COR-L47 (cell line): Measurements from ENCODE around the gene PSMD14.

ENCODE experiments used
- DNase-seq: peaks from one replicate; lab custom pipeline; 2025; lab: John Stamatoyannopoulos, UW

Gene PSMD14

DNA sequence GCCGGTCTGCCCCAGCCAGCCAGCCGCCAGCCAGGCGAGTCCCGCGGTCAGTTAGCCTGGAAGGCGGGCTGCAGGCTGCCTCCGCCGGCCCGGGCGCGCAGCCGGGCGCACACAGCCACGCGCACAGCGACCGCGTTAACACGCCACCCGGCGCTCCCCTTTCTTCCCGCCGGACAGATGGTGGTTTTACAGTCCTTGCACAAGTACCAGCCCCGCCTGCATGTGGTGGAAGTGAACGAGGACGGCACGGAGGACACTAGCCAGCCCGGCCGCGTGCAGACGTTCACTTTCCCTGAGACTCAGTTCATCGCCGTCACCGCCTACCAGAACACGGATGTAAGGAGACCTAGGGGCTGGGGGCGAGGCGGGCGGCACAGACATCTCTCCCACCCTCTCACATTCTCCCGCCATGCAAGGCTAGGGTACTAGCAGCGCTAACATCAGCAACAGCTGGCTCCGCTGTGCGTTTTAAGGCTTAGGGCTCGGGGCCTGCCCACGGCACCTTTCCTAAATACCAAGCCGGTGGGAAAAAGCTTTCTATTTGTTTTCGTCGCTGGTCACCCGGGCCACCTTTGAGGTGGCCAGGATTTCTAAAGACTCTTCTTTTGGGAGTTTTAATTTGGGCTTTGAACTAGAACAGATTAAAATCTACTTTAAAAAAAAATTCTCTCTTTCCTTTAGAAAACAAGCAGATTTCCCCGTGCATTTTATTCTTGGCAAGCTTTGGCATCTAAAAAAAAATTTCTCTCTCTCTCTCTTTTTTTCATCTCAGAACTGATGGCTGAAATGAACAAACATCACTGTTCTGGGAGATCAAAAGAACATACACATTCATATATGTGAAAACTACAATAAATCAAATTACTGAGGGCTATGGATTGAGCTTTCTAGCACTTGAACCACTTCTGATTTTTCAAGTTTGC, 110.8 kb downstream of the PSMD14 start:
- DNase-seq: no peak

- DNase-seq: no peak
Observed at GRCh38 chr2:161419638-161420190, 111.5 kb downstream of the PSMD14 start.

- DNase-seq: no peak
Observed at GRCh38 chr2:161420406-161421074, 112.3 kb downstream of the PSMD14 start.

DNA sequence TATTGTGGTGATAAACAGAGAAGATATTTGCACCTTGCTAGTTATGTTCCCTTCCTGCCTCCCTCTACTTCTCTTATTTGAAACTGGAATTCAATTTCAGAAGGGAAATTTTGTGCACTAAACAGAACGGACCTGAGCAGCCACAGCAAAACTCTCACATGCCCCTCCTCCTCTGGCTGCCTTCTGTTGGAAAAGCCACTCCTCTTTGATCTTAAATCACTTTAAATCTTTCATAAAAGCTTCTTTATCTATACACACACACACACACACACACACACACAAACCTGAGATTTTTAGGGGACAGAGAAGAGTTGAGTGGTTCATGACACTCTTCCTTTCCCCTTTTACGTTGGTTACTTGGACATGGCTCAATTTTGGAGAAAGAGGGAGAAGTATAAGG, 113.5 kb downstream of the PSMD14 start:
- DNase-seq: no peak

DNA sequence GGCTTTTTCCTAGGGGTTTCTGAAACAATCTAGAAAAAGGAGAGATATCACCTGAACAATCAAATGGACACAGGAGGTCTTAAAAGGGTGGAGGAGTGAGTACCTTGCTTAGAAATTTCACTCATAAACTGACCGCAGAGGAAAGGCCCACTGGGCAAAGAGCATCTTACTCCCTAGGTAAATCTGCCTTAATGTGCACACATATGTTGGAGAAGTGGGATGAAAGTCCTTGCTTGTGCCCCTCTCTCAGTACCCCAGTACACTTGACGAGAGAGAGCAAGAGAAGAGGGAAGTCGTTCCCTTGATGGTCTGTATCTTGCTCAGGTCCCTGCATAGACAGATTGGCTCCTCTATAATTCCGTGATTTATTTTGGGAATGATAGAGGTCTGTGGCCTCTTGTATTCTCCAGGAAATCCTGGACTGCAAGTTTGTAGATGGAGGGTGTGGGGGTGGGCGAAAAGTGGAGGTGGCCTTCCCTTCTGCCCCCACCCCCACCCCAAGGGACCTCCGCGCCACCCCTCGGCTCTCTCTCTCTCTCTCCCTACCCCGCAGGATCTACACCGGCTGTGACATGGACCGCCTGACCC, 114.7 kb downstream of the PSMD14 start:
- no peak for DNase-seq

DNA sequence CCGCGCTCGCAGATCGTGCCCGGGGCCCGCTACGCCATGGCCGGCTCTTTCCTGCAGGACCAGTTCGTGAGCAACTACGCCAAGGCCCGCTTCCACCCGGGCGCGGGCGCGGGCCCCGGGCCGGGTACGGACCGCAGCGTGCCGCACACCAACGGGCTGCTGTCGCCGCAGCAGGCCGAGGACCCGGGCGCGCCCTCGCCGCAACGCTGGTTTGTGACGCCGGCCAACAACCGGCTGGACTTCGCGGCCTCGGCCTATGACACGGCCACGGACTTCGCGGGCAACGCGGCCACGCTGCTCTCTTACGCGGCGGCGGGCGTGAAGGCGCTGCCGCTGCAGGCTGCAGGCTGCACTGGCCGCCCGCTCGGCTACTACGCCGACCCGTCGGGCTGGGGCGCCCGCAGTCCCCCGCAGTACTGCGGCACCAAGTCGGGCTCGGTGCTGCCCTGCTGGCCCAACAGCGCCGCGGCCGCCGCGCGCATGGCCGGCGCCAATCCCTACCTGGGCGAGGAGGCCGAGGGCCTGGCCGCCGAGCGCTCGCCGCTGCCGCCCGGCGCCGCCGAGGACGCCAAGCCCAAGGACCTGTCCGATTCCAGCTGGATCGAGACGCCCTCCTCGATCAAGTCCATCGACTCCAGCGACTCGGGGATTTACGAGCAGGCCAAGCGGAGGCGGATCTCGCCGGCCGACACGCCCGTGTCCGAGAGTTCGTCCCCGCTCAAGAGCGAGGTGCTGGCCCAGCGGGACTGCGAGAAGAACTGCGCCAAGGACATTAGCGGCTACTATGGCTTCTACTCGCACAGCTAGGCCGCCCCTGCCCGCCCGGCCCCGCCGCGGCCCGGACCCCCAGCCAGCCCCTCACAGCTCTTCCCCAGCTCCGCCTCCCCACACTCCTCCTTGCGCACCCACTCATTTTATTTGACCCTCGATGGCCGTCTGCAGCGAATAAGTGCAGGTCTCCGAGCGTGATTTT, 115.5 kb downstream of the PSMD14 start:
- no peak for DNase-seq

DNA sequence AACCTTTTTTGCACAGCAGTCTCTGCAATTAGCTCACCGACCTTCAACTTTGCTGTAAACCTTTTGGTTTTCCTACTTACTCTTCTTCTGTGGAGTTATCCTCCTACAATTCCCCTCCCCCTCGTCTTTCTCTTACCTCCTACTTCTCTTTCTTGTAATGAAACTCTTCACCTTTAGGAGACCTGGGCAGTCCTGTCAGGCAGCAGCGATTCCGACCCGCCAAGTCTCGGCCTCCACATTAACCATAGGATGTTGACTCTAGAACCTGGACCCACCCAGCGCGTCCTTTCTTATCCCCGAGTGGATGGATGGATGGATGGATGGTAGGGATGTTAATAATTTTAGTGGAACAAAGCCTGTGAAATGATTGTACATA, 116.2 kb downstream of the PSMD14 start:
- no peak for DNase-seq

DNA sequence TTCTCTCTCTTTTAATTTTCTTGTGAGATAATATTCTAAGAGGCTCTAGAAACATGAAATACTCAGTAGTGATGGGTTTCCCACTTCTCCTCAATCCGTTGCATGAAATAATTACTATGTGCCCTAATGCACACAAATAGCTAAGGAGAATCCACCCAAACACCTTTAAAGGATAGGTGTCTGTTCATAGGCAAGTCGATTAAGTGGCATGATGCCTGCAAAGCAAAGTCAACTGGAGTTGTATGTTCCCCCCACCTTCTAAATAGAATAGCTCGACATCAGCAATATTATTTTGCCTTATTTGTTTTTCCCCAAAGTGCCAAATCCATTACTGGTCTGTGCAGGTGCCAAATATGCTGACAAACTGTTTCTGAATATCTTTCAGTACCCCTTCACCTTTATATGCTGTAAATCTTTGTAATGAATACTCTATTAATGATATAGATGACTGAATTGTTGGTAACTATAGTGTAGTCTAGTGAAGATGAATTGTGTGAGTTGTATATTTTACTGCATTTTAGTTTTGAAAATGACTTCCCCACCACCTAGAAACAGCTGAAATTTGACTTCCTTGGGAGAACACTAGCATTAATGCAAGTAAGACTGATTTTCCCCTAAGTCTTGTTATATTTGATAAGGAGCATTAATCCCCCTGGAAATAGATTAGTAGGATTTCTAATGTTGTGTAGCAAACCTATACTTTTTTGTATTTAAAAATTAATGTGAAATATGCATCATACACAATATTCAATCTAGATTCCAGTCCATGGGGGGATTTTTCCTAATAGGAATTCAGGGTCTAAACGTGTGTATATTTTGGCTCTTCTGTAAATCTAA, 116.9 kb downstream of the PSMD14 start:
- no peak for DNase-seq

GRCh38 chr2:161425728-161426454, 117.7 kb downstream of the PSMD14 start:
- no peak for DNase-seq

GRCh38 chr2:161426455-161426921, 118.3 kb downstream of the PSMD14 start:
- no peak for DNase-seq

DNA sequence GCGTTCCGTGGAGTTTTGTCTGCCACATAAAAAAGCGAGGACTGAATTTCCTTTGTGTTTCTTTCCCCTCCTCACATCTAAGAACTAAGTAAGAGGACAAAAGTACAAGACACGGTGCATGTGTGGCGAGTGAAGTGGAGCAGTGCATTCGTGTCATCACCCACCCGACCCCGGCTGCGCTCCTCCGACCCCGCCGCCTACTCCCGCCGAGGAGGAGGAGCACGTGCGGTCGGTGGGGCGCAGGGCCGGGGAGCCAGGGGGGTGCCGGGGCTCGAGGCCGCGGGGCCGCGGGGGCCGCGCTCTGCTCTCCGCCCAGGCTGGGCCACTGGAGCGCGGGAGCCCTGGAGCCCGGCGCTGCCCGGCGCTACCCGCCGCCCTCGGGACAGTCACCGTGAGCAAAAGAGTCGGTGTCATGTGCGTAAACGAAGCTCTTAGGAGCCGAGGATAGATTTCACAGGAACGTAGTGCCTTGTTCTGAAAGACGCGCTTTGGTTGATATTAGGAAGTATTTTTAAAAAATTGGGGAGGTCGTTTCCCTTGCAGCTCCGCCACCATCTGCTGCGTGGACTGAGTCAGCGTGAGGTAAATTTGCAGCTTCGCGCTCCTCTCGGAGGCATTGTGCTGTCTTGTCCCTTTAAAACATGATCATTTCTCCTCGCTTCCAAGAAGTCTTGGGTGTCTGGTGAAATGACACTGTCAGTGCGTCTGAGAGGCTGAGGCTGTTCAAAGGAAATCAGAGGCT, 118.9 kb downstream of the PSMD14 start:
- DNase-seq: no peak

GRCh38 chr2:161427664-161428587, 119.7 kb downstream of the PSMD14 start:
- DNase-seq: no peak

DNA sequence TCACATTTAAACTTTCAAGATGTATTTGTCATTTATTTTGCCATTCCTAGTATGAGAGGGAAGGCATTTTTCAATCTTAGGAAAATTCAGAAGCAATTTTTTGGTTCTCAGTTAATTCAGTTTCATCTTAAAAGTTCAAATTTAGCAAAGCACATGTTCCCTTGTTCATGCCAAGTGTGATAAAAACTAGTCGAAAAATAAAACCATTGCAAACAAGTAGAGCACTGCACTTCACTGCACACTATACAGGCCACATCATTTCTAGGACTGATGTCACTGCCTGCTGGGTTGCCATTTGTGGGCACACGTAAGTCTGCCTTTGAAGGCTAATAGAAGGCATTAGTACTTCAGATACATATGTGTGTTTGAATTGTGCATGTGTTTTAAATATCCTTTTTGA, 122.2 kb downstream of the PSMD14 start:
- DNase-seq: no peak

DNA sequence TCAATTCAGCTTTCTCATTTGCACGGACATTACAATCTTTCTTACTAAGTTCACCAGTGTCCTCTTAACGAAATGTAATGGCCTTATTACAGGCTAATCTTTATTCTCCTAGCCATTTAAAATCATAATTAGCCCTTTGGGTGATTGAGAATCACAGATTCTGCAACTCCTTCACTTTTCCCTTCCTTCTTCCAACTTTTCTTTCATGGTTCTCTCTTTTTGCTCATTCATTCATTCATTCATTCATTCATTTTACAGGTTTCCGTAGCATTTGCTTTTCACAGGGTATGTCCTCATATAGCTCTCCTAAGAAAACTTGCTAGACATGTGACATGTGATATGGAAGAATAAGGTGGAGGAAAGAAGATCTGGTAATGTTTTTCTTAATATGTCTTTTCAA, 123.9 kb downstream of the PSMD14 start:
- DNase-seq: no peak

DNA sequence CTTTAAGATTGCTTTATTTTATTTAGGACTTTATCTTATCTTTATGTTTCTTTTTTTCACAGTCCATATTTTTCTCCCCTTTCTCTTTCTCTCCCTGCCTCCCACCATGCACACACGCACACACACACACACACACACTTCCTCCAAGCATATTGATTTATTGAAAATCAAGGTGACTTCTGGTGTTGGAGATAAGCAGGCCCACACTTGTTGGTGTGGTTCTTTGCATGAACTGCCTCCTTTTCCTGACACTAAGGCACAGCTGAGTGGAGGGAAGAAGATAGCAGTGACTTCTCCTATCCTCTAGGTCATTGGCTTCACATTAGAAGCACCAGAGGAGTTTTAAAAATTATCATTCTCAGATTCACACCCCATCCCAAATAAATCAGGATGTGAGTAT, 125.9 kb downstream of the PSMD14 start:
- DNase-seq: no peak

- no peak for DNase-seq
Observed at GRCh38 chr2:161436411-161436810, 128.2 kb downstream of the PSMD14 start.

DNA sequence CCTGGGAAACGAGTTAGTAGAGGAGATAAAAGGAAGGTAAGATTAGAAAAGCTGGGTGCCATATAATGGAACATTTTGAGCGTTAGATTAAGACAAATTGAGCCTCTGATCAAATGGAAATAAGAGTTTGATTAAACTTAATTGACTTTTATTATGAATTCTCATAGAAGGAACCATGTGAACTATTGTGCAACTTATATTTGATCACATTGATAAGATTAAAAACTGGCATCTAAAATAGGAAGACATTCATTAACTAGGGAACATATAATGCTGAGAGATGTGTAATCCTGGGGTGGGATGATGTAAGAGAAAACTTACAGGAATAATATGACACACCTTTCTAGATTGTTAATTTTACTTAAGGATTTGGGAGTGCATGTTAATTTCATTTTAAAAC, 130.4 kb downstream of the PSMD14 start:
- no peak for DNase-seq

- DNase-seq: no peak
Observed at GRCh38 chr2:161445097-161445496, 136.9 kb downstream of the PSMD14 start.
